K562 (cell line): Measurements from ENCODE around the gene PNMA5. TPM values are rescaled to one million over a fixed set of nuclear protein-coding genes. Genes with fewer than 3 reads are reported as not detected.

Experiments used
- EHMT2 ChIP-seq: fragments of 450-650 bp; IDR thresholded peaks from 2 replicates; pipeline ENCODE4 v1.6.1; 2018; ENCODE audit warnings: antibody characterized with exemption
- GABPB2 ChIP-seq: fragments of 250-450 bp; sonication (Bioruptor Pico); conservative IDR thresholded peaks from 2 replicates; pipeline ENCODE4 v1.5.1; 2021; ENCODE audit warnings: mild to moderate bottlenecking
- NRF1 ChIP-seq, 2 experiments: fragments of 450-650 bp; IDR thresholded peaks in 1 of 2; conservative IDR thresholded peaks in 1 of 2; 2 replicates each; pipeline ENCODE4 v1.6.1; 2014; ENCODE audit warnings: mild to moderate bottlenecking in 2 of 2
- RAD51 ChIP-seq: fragments of 450-650 bp; IDR thresholded peaks from 2 replicates; pipeline ENCODE4 v1.7.1; 2016; ENCODE audit warnings: low read depth, mild to moderate bottlenecking, borderline replicate concordance
- SMAD3 ChIP-seq: fragments of 450-650 bp; formaldehyde crosslinking; conservative IDR thresholded peaks from 2 replicates; pipeline ENCODE4 v1.4.0; 2020; ENCODE audit warnings: mild to moderate bottlenecking
- TEAD4 ChIP-seq, 2 experiments: sonication (generic) in 1 of 2; formaldehyde crosslinking in 1 of 2; IDR thresholded peaks; 2 replicates each; pipeline versions ENCODE4 v1.6.1 to v1.8.0; 2012 to 2022; ENCODE audit warnings: borderline replicate concordance in 1 of 2, inconsistent platforms in 1 of 2, low read length in 1 of 2, mild to moderate bottlenecking in 1 of 2, missing genetic modification reagents in 1 of 2
- XRCC4 ChIP-seq: IDR thresholded peaks from one replicate; pipeline ENCODE4 v1.6.1; 2011; ENCODE audit not compliant: insufficient read depth, insufficient read length; ENCODE audit errors: extremely low read depth
- ZFX ChIP-seq: sonication (generic); formaldehyde crosslinking; IDR thresholded peaks from 2 replicates; pipeline ENCODE4 v1.8.0; 2022; ENCODE audit warnings: mild to moderate bottlenecking, missing genetic modification reagents, moderate library complexity
- ZSCAN29 ChIP-seq: fragments of 450-650 bp; IDR thresholded peaks from 2 replicates; pipeline ENCODE4 v1.6.1; 2017
- polyA plus RNA-seq, 8 experiments: library from polyadenylated mRNA; depleted of rRNA in 4 of 8; stranded (reverse) in 5 of 8; unstranded in 3 of 8; fragments of >200 nt; fragmentation: Nextera tagmentation in 2 of 8; fragmentation: Illumina TruSeq in 1 of 8; extraction: Ambion mirVana in 2 of 8; extraction: Trizol in 1 of 8; gene quantifications; 2 replicates each; pipeline versions ENCODE4 v1.2.1 to v1.2.3, GENCODE V29; 2011 to 2014; ENCODE audit warnings: inconsistent platforms in 1 of 8, missing spikeins in 1 of 8
- total RNA-seq, 7 experiments: library from RNA; depleted of rRNA in 6 of 7; stranded (reverse); fragments of >200 nt in 6 of 7; fragmentation: Illumina TruSeq in 2 of 7; extraction: Trizol in 2 of 7; gene quantifications; 2 replicates each; pipeline versions ENCODE4 v1.2.1 to v1.2.3, GENCODE V29; 2011 to 2021; ENCODE audit warnings: low replicate concordance in 1 of 7
- TF ChIP-seq, protein P1 (sequence below): IDR thresholded peaks from 2 replicates; pipeline ENCODE4 v1.6.1; 2016; ENCODE audit warnings: missing genetic modification characterization, missing compliant biosample characterization
- TF ChIP-seq, protein P2 (sequence below): fragments of 450-650 bp; formaldehyde crosslinking; IDR thresholded peaks from 2 replicates; pipeline ENCODE4 v1.4.0; 2022; ENCODE audit warnings: missing genetic modification characterization
- TF ChIP-seq, protein P3 (sequence below): sonication (generic); formaldehyde crosslinking; IDR thresholded peaks from 2 replicates; pipeline ENCODE4 v1.8.1; 2023; ENCODE audit warnings: mild to moderate bottlenecking, missing genetic modification reagents, moderate library complexity
- TF ChIP-seq, protein P4 (sequence below): fragments of 200-400 bp; formaldehyde crosslinking; IDR thresholded peaks from 2 replicates; pipeline ENCODE4 v1.6.1; 2017; ENCODE audit warnings: mild to moderate bottlenecking, low read depth, low read length, moderate library complexity
- TF ChIP-seq, protein P5 (sequence below): fragments of 250-450 bp; sonication (Bioruptor Pico); IDR thresholded peaks from 2 replicates; pipeline ENCODE4 v1.8.0; 2021; ENCODE audit warnings: moderate library complexity, mild to moderate bottlenecking, inconsistent platforms
- TF ChIP-seq, protein P6 (sequence below): sonication (generic); formaldehyde crosslinking; IDR thresholded peaks from 2 replicates; pipeline ENCODE4 v1.8.1; 2022; ENCODE audit warnings: missing genetic modification reagents

Gene PNMA5
- total and polyA plus RNA-seq, 9 of the 15 experiments (the other 6 are each of a cell fraction or from before 2014, with no cell fraction given), result 0.03 to 0.20 (median 0.07) TPM; not detected in 3

DNA sequence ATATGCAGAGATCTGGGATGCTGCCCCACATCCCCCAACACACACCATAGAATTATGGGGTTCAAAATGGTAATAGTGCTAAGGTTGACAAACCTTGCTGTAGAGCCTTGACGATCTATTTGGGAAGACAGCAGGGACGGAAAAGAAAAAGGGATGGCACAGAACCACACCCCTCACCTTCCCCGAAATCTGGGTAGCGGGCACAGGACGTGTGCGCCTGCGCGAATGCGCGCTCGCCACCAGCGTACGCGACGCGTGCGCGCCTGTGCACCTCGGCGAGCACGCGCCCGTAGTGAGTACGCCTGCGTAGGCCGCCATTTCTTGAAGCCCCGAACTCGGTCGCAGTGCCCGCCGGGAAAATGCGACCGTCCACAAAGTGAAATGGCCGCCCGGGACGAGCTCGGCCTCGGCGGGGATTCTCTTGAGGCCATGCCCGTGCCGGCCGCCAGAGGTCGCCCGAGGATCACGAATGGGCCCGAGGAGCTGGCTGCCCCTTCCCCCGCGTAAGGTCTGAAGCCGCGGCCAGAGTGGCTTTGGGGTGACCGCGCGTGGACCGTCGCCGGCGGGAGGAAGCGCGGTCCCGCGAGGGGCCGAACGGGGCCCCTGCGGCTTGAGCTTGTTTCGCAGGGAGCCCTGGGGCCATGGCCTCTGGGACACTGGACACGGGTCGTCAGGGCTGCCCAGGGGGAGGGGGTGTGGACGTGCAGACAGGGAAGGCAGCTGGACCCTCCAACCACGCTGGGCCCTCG, 52.4 kb downstream of the PNMA5 start (continued):
- TF ChIP-seq TEAD4 (IDR thresholded peaks at IDR 0.05; ENCODE audit: low read length), result peak; percentile 95
- TF ChIP-seq TEAD4 (CRISPR knock-in tag; IDR thresholded peaks at IDR 0.05; ENCODE audit: borderline replicate concordance), result no peak
- no peak for TF ChIP-seq ZSCAN29
- TF ChIP-seq, protein P1, sequence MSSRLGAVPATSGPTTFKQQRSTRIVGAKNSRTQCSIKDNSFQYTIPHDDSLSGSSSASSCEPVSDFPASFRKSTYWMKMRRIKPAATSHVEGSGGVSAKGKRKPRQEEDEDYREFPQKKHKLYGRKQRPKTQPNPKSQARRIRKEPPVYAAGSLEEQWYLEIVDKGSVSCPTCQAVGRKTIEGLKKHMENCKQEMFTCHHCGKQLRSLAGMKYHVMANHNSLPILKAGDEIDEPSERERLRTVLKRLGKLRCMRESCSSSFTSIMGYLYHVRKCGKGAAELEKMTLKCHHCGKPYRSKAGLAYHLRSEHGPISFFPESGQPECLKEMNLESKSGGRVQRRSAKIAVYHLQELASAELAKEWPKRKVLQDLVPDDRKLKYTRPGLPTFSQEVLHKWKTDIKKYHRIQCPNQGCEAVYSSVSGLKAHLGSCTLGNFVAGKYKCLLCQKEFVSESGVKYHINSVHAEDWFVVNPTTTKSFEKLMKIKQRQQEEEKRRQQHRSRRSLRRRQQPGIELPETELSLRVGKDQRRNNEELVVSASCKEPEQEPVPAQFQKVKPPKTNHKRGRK, result no peak
- no peak for TF ChIP-seq GABPB2 (CRISPR knock-in tag)
- TF ChIP-seq, protein P2, sequence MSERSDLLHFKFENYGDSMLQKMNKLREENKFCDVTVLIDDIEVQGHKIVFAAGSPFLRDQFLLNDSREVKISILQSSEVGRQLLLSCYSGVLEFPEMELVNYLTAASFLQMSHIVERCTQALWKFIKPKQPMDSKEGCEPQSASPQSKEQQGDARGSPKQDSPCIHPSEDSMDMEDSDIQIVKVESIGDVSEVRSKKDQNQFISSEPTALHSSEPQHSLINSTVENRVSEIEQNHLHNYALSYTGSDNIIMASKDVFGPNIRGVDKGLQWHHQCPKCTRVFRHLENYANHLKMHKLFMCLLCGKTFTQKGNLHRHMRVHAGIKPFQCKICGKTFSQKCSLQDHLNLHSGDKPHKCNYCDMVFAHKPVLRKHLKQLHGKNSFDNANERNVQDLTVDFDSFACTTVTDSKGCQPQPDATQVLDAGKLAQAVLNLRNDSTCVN (CRISPR knock-in tag), result no peak
- no peak for TF ChIP-seq RAD51
- no peak for TF ChIP-seq EHMT2
- TF ChIP-seq, protein P3, sequence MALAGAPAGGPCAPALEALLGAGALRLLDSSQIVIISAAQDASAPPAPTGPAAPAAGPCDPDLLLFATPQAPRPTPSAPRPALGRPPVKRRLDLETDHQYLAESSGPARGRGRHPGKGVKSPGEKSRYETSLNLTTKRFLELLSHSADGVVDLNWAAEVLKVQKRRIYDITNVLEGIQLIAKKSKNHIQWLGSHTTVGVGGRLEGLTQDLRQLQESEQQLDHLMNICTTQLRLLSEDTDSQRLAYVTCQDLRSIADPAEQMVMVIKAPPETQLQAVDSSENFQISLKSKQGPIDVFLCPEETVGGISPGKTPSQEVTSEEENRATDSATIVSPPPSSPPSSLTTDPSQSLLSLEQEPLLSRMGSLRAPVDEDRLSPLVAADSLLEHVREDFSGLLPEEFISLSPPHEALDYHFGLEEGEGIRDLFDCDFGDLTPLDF (CRISPR knock-in tag), result peak; percentile 38; the same call in 1 of the 2 replicates
- TF ChIP-seq XRCC4, result no peak
- peak; percentile 96 to 97 for TF ChIP-seq NRF1 (conservative IDR thresholded peaks at IDR 0.05 in 1 of 2, IDR thresholded peaks at IDR 0.05 in 1 of 2)
- 0 out of 2 replicates have a peak, but pooled peaks have one; percentile 43 for TF ChIP-seq SMAD3
- peak; percentile 68 for TF ChIP-seq ZFX (CRISPR knock-in tag)
- TF ChIP-seq, protein P4, sequence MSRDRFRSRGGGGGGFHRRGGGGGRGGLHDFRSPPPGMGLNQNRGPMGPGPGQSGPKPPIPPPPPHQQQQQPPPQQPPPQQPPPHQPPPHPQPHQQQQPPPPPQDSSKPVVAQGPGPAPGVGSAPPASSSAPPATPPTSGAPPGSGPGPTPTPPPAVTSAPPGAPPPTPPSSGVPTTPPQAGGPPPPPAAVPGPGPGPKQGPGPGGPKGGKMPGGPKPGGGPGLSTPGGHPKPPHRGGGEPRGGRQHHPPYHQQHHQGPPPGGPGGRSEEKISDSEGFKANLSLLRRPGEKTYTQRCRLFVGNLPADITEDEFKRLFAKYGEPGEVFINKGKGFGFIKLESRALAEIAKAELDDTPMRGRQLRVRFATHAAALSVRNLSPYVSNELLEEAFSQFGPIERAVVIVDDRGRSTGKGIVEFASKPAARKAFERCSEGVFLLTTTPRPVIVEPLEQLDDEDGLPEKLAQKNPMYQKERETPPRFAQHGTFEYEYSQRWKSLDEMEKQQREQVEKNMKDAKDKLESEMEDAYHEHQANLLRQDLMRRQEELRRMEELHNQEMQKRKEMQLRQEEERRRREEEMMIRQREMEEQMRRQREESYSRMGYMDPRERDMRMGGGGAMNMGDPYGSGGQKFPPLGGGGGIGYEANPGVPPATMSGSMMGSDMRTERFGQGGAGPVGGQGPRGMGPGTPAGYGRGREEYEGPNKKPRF, result no peak
- TF ChIP-seq, protein P5, sequence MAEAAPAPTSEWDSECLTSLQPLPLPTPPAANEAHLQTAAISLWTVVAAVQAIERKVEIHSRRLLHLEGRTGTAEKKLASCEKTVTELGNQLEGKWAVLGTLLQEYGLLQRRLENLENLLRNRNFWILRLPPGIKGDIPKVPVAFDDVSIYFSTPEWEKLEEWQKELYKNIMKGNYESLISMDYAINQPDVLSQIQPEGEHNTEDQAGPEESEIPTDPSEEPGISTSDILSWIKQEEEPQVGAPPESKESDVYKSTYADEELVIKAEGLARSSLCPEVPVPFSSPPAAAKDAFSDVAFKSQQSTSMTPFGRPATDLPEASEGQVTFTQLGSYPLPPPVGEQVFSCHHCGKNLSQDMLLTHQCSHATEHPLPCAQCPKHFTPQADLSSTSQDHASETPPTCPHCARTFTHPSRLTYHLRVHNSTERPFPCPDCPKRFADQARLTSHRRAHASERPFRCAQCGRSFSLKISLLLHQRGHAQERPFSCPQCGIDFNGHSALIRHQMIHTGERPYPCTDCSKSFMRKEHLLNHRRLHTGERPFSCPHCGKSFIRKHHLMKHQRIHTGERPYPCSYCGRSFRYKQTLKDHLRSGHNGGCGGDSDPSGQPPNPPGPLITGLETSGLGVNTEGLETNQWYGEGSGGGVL (CRISPR knock-in tag), result no peak
- TF ChIP-seq, protein P6, sequence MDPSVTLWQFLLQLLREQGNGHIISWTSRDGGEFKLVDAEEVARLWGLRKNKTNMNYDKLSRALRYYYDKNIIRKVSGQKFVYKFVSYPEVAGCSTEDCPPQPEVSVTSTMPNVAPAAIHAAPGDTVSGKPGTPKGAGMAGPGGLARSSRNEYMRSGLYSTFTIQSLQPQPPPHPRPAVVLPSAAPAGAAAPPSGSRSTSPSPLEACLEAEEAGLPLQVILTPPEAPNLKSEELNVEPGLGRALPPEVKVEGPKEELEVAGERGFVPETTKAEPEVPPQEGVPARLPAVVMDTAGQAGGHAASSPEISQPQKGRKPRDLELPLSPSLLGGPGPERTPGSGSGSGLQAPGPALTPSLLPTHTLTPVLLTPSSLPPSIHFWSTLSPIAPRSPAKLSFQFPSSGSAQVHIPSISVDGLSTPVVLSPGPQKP (CRISPR knock-in tag), result no peak
